GM23338 (cell line): Measurements from ENCODE around the gene CCND1. TPM values are rescaled to one million over a fixed set of nuclear protein-coding genes. Genes with fewer than 3 reads are reported as not detected.

Experiments
- ATAC-seq: fragments of 200-7000 bp; cut with Tn5 transposase; 3 replicates; pipeline ENCODE4 v1.9.1; 2020
- DNase-seq: peaks from one replicate; pipeline ENCODE4 v3.0.0-alpha.2; 2015; ENCODE audit warnings: low spot score
- H2AFZ ChIP-seq: fragments of 200-600 bp; sonication (generic); 2 replicates; pipeline ENCODE4 v1.8.0; 2016; ENCODE audit warnings: antibody characterized with exemption, mild to moderate bottlenecking, moderate library complexity
- H3F3A ChIP-seq: fragments of 200-600 bp; sonication (generic); replicated peaks from 2 replicates; pipeline ENCODE4 v1.8.0; 2017; ENCODE audit warnings: antibody characterized with exemption, mixed run types, low read depth
- H3K27ac ChIP-seq: fragments of 200-600 bp; sonication (generic); 2 replicates; pipeline ENCODE4 v1.6.1; 2016; ENCODE audit warnings: low read depth
- H3K27me3 ChIP-seq: fragments of 200-600 bp; sonication (generic); 2 replicates; pipeline ENCODE4 v1.8.0; 2016; ENCODE audit warnings: mild to moderate bottlenecking, mixed run types, moderate library complexity; ENCODE audit not compliant: insufficient read depth
- H3K36me3 ChIP-seq: fragments of 200-600 bp; sonication (generic); 2 replicates; pipeline ENCODE4 v1.8.0; 2016; ENCODE audit warnings: mild to moderate bottlenecking; ENCODE audit not compliant: insufficient read depth
- H3K4me1 ChIP-seq: fragments of 200-600 bp; sonication (generic); 2 replicates; pipeline ENCODE4 v1.8.0; 2016; ENCODE audit warnings: mild to moderate bottlenecking, moderate library complexity; ENCODE audit not compliant: insufficient read depth
- H3K4me2 ChIP-seq: fragments of 200-600 bp; sonication (generic); 2 replicates; pipeline ENCODE4 v1.7.1; 2017; ENCODE audit warnings: mixed run types
- H3K4me3 ChIP-seq: fragments of 200-600 bp; sonication (generic); 2 replicates; pipeline ENCODE4 v1.6.1; 2016; ENCODE audit warnings: mixed run types
- H3K79me2 ChIP-seq: fragments of 200-600 bp; sonication (generic); replicated peaks from 2 replicates; pipeline ENCODE4 v1.8.0; 2017; ENCODE audit warnings: mild to moderate bottlenecking; ENCODE audit not compliant: insufficient read depth
- H3K9me2 ChIP-seq: fragments of 200-600 bp; sonication (generic); 2 replicates; pipeline ENCODE4 v1.8.0; 2017; ENCODE audit not compliant: insufficient read depth
- H4K20me1 ChIP-seq: fragments of 200-600 bp; sonication (generic); replicated peaks from 2 replicates; pipeline ENCODE4 v1.8.0; 2017; ENCODE audit warnings: mild to moderate bottlenecking; ENCODE audit not compliant: insufficient read depth
- H3K27ac Mint-ChIP-seq: 2 replicates; pipeline ENCODE4 v1.8.0; 2020; ENCODE audit warnings: inconsistent platforms, mild to moderate bottlenecking, moderate library complexity, mixed read lengths
- H3K27me3 Mint-ChIP-seq: 3 replicates; pipeline ENCODE4 v1.8.0; 2022; ENCODE audit warnings: low read depth, mild to moderate bottlenecking, moderate library complexity, mixed read lengths, inconsistent platforms; ENCODE audit not compliant: insufficient read depth, poor library complexity
- H3K36me3 Mint-ChIP-seq: 3 replicates; pipeline ENCODE4 v1.8.0; 2021; ENCODE audit warnings: low read depth, mild to moderate bottlenecking, inconsistent platforms, moderate library complexity, mixed read lengths
- H3K4me1 Mint-ChIP-seq: 3 replicates; pipeline ENCODE4 v1.8.0; 2020; ENCODE audit warnings: mild to moderate bottlenecking, inconsistent platforms, mixed read lengths
- H3K4me3 Mint-ChIP-seq: 3 replicates; pipeline ENCODE4 v1.8.0; 2021; ENCODE audit warnings: moderate library complexity, mild to moderate bottlenecking, inconsistent platforms, mixed read lengths
- H3K9me3 Mint-ChIP-seq: 3 replicates; pipeline ENCODE4 v1.8.0; 2020; ENCODE audit warnings: moderate library complexity, mild to moderate bottlenecking, inconsistent platforms, mixed read lengths
- CREB1 ChIP-seq: fragments of 250-450 bp; sonication (Bioruptor Pico); IDR thresholded peaks from 2 replicates; pipeline ENCODE4 v1.5.0; 2020; ENCODE audit warnings: low read depth, mild to moderate bottlenecking, moderate library complexity
- EZH2 ChIP-seq: fragments of 200-600 bp; sonication (generic); IDR thresholded peaks from one replicate; pipeline ENCODE4 v1.8.0; 2017; ENCODE audit warnings: antibody characterized with exemption, mild to moderate bottlenecking, low read depth; ENCODE audit not compliant: unreplicated experiment
- EZH2phosphoT487 ChIP-seq: fragments of 200-600 bp; sonication (generic); IDR thresholded peaks from one replicate; pipeline ENCODE4 v1.8.1; 2018; ENCODE audit warnings: antibody characterized with exemption; ENCODE audit not compliant: unreplicated experiment
- NANOG ChIP-seq: IDR thresholded peaks from 2 replicates; pipeline ENCODE4 v1.6.1; 2016; ENCODE audit warnings: antibody characterized with exemption, borderline replicate concordance
- POLR2AphosphoS5 ChIP-seq: IDR thresholded peaks from 2 replicates; pipeline ENCODE4 v1.6.1; 2016; ENCODE audit warnings: antibody characterized with exemption, low read depth
- STAT1 ChIP-seq: IDR thresholded peaks from one replicate; pipeline ENCODE4 v1.6.1; 2016; ENCODE audit warnings: antibody characterized with exemption; ENCODE audit not compliant: unreplicated experiment
- ZNF114 ChIP-seq: fragments of 250-450 bp; sonication (Bioruptor Pico); IDR thresholded peaks from 2 replicates; pipeline ENCODE4 v1.5.0; 2020; ENCODE audit warnings: mild to moderate bottlenecking, moderate library complexity
- ZNF331 ChIP-seq: fragments of 250-450 bp; sonication (Bioruptor Pico); IDR thresholded peaks from 2 replicates; pipeline ENCODE4 v1.5.0; 2020; ENCODE audit warnings: low read depth, mild to moderate bottlenecking, moderate library complexity
- polyA plus RNA-seq: library from polyadenylated mRNA; unstranded; fragments of >200 nt; fragmentation: Nextera tagmentation; extraction: Ambion mirVana; gene quantifications from 2 replicates; pipeline ENCODE4 v1.2.1, GENCODE V29; 2016
- total RNA-seq: library from RNA; depleted of rRNA; stranded (reverse); fragments of >200 nt; shearing (Covaris generic); gene quantifications from 2 replicates; pipeline ENCODE4 v1.2.3, GENCODE V29; 2014
- TF ChIP-seq, protein P1 (sequence below), 2 experiments: fragments of 200-600 bp in 1 of 2; sonication (generic) in 1 of 2; conservative IDR thresholded peaks; 2 replicates each; pipeline versions ENCODE4 v1.5.1 to v1.6.1; 2016 to 2017; ENCODE audit warnings: antibody characterized with exemption in 2 of 2, low read depth in 2 of 2, mild to moderate bottlenecking in 2 of 2, moderate library complexity in 1 of 2
- TF ChIP-seq, protein P2 (sequence below): fragments of 250-450 bp; sonication (Bioruptor Pico); IDR thresholded peaks from 2 replicates; pipeline ENCODE4 v1.5.0; 2020; ENCODE audit warnings: mild to moderate bottlenecking, moderate library complexity
- TF ChIP-seq, protein P3 (sequence below): IDR thresholded peaks from 2 replicates; pipeline ENCODE4 v1.6.1; 2016; ENCODE audit warnings: antibody characterized with exemption

CCND1 gene
- total and polyA plus RNA-seq, 2 experiments from 2014 or later = 109 to 183 TPM

- Histone ChIP-seq H3K4me2 (no peak overlapping the region), H3K4me1 (peaks cover 13% of the 10 kb centered on the region; the same call in 1 of the 2 replicates), H3K79me2 (0 out of 2 replicates have a peak, but pooled peaks cover 3% of the 10 kb centered on the region), H2AFZ (no peak overlapping the region), H3K9me2 (no peaks in the 10 kb centered on the region), H3K4me3 (no peak overlapping the region), H3F3A (0 out of 2 replicates have a peak, but pooled peaks cover 6% of the 10 kb centered on the region), H3K27me3 (no peaks in the 10 kb centered on the region), H3K36me3 (peaks cover 18% of the 10 kb centered on the region), H4K20me1 (0 out of 2 replicates have a peak, but pooled peaks cover 3% of the 10 kb centered on the region), H3K27ac (no peak overlapping the region)
- Mint-ChIP-seq H3K36me3 (peaks cover 50% of the 10 kb centered on the region), H3K4me1 (peaks cover 26% of the 10 kb centered on the region), H3K27me3 (peaks cover 18% of the 10 kb centered on the region), H3K9me3 (no peaks in the 10 kb centered on the region; the same call in 2 of the 3 replicates), H3K27ac (no peak overlapping the region), H3K4me3 (no peak overlapping the region)
- TF ChIP-seq EZH2 = no peak
- no peak for TF ChIP-seq ZNF331 (CRISPR knock-in tag)
- TF ChIP-seq ZNF114 (CRISPR knock-in tag) = no peak
- TF ChIP-seq, protein P1, sequence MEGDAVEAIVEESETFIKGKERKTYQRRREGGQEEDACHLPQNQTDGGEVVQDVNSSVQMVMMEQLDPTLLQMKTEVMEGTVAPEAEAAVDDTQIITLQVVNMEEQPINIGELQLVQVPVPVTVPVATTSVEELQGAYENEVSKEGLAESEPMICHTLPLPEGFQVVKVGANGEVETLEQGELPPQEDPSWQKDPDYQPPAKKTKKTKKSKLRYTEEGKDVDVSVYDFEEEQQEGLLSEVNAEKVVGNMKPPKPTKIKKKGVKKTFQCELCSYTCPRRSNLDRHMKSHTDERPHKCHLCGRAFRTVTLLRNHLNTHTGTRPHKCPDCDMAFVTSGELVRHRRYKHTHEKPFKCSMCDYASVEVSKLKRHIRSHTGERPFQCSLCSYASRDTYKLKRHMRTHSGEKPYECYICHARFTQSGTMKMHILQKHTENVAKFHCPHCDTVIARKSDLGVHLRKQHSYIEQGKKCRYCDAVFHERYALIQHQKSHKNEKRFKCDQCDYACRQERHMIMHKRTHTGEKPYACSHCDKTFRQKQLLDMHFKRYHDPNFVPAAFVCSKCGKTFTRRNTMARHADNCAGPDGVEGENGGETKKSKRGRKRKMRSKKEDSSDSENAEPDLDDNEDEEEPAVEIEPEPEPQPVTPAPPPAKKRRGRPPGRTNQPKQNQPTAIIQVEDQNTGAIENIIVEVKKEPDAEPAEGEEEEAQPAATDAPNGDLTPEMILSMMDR (conservative IDR thresholded peaks at IDR 0.05; ENCODE audit: low read depth in 2 of 2) = no peak
- no peak for TF ChIP-seq EZH2phosphoT487
- no peak for TF ChIP-seq NANOG
- no peak for TF ChIP-seq POLR2AphosphoS5
- TF ChIP-seq STAT1 = no peak
- TF ChIP-seq CREB1 (CRISPR knock-in tag) = no peak
- TF ChIP-seq, protein P2, sequence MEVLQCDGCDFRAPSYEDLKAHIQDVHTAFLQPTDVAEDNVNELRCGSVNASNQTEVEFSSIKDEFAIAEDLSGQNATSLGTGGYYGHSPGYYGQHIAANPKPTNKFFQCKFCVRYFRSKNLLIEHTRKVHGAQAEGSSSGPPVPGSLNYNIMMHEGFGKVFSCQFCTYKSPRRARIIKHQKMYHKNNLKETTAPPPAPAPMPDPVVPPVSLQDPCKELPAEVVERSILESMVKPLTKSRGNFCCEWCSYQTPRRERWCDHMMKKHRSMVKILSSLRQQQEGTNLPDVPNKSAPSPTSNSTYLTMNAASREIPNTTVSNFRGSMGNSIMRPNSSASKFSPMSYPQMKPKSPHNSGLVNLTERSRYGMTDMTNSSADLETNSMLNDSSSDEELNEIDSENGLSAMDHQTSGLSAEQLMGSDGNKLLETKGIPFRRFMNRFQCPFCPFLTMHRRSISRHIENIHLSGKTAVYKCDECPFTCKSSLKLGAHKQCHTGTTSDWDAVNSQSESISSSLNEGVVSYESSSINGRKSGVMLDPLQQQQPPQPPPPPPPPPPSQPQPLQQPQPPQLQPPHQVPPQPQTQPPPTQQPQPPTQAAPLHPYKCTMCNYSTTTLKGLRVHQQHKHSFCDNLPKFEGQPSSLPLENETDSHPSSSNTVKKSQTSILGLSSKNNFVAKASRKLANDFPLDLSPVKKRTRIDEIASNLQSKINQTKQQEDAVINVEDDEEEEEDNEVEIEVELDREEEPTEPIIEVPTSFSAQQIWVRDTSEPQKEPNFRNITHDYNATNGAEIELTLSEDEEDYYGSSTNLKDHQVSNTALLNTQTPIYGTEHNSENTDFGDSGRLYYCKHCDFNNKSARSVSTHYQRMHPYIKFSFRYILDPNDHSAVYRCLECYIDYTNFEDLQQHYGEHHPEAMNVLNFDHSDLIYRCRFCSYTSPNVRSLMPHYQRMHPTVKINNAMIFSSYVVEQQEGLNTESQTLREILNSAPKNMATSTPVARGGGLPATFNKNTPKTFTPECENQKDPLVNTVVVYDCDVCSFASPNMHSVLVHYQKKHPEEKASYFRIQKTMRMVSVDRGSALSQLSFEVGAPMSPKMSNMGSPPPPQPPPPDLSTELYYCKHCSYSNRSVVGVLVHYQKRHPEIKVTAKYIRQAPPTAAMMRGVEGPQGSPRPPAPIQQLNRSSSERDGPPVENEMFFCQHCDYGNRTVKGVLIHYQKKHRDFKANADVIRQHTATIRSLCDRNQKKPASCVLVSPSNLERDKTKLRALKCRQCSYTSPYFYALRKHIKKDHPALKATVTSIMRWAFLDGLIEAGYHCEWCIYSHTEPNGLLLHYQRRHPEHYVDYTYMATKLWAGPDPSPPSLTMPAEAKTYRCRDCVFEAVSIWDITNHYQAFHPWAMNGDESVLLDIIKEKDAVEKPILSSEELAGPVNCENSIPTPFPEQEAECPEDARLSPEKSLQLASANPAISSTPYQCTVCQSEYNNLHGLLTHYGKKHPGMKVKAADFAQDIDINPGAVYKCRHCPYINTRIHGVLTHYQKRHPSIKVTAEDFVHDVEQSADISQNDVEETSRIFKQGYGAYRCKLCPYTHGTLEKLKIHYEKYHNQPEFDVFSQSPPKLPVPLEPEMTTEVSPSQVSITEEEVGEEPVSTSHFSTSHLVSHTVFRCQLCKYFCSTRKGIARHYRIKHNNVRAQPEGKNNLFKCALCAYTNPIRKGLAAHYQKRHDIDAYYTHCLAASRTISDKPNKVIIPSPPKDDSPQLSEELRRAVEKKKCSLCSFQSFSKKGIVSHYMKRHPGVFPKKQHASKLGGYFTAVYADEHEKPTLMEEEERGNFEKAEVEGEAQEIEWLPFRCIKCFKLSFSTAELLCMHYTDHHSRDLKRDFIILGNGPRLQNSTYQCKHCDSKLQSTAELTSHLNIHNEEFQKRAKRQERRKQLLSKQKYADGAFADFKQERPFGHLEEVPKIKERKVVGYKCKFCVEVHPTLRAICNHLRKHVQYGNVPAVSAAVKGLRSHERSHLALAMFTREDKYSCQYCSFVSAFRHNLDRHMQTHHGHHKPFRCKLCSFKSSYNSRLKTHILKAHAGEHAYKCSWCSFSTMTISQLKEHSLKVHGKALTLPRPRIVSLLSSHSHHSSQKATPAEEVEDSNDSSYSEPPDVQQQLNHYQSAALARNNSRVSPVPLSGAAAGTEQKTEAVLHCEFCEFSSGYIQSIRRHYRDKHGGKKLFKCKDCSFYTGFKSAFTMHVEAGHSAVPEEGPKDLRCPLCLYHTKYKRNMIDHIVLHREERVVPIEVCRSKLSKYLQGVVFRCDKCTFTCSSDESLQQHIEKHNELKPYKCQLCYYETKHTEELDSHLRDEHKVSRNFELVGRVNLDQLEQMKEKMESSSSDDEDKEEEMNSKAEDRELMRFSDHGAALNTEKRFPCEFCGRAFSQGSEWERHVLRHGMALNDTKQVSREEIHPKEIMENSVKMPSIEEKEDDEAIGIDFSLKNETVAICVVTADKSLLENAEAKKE (CRISPR knock-in tag) = no peak
- TF ChIP-seq, protein P3, sequence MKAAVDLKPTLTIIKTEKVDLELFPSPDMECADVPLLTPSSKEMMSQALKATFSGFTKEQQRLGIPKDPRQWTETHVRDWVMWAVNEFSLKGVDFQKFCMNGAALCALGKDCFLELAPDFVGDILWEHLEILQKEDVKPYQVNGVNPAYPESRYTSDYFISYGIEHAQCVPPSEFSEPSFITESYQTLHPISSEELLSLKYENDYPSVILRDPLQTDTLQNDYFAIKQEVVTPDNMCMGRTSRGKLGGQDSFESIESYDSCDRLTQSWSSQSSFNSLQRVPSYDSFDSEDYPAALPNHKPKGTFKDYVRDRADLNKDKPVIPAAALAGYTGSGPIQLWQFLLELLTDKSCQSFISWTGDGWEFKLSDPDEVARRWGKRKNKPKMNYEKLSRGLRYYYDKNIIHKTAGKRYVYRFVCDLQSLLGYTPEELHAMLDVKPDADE = no peak
- no peak for DNase-seq
- no peak for ATAC-seq
These were observed 12.5 kb downstream of the CCND1 start for GRCh38 chr11:69653406-69653960.
